ENCODE results near the gene CHERP.
A peak's percentile ranks its signal among the peaks of the same experiment; 100 is the strongest.
"Not testable (repeated sequence)": the region's sequence is repeated elsewhere in the genome, so short reads cannot be mapped to it uniquely, and the experiment has no call there.

Gene CHERP

DNA sequence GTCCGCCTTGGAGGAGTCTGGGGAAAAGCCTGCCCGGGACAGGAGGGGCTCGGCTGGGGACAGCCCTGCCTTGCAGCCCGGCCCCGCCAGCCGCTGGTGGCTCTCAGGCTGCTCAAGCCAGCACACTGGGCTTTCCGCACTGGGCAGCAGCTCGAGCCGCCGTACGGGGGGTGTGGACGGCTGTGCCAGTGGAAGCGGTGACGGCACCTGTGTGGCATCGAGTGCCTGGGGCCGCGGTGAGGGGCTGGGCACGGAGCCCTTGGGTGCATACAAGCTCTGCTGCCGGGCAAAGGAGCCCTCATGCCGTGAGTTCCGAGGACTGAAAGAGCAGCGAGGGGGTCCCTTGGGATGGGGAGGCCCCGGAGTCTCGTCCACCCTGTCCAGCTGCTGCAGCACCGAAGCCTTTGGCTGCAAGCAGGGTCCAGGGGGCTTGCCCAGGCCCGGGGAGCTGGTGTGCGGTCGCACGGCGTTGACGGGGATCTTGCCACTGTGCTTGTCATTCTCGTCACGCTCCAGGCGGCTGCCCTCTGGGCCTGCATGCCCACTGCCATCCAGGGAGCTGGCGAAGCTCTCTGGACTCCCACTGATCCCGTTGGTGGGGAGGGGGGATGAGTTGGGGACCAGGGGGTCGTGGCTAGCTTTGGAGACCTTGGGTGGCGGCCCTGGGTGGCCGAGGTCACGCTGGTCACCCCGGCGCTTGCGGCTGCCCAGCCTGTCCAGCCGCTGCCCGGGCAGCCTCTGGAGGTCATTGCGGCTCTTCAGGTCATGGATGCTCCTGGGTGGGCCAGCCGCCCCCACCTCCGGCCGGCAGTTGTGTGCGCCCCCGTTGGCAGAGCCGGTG lies 34.7 kb upstream of the CHERP start:
- no peak for DNase-seq (ENCODE audit: low read depth)

DNA sequence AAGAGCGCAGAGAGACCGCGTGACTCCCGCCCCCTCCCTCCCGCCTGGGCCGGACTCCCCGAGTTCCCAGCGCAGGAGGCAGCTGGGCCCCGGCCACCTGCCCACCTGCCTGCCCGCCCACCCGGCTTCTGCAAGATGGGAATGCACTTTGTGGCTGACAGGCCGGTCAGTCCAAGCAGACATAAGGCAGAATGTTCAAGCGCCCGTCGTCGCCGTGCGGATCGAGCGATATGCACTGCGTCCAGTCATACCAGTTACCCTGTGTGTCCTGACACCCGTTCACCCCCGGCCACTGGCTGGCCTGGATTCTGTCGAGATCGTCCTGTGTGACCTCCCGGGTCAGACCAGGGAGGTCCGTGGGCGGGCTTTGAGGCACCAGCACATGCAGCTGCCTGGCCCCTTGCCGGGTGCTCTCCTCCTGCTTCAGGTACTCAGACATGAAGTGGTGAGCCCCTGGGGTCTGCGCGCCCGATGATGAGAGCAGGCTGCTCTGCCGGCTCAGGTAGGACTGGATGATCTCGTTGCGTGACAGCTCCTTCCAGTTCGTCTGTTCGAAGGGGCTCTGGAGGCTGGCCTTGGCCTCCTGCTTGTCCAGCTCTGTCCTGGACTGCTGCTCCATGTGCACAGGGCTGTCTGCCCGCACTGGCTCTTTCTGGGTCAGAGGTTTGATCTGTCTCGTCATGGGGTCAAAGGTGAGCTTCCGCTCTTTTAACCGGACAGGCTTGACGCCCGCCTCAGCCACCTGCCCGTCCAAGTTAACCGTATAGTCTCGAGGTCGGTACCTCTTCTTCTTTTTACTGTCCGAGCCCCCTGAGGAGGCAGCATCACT lies 33.8 kb upstream of the CHERP start:
- no peak for DNase-seq (ENCODE audit: low read depth)

DNA sequence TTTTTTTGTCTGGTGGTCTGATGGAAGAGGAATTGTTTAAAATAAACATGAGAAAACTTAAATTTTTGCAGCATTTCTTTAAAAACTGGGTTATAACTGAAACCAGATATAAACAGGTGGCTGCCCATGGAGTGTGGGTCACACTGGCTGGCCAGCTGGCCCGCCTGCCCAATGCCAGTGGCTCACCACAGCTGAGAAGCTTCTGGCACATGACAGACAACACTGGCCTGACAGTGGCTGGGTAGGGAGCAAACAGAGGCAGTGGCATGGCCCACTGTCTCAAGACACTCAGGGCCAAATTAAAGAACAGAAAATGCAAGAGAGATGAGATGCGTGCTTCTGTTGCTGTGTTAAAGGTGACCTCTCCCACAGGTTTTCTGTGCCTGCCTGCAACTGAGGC lies 33.0 kb upstream of the CHERP start:
- DNase-seq (ENCODE audit: low read depth): no peak

DNA sequence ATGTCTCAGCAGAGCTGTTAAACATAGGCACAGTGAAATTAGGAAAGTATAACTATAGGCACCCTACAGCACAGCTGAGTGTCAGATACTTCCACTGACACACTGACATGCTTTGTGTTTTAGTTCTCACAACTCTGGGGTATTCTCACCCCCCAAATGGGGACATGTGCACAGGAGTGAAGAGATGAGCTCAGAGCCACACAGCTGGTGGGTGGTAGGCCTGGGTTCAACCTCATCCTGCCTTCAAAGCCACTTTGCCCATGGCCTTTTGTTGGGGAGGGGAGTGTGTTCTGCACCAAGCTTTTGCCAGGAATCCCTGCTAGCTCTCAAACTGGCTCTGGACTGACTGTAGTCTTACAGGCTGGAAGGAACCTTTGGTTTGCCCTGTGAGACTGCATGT lies 31.7 kb upstream of the CHERP start:
- DNase-seq (ENCODE audit: low read depth): no peak

DNA sequence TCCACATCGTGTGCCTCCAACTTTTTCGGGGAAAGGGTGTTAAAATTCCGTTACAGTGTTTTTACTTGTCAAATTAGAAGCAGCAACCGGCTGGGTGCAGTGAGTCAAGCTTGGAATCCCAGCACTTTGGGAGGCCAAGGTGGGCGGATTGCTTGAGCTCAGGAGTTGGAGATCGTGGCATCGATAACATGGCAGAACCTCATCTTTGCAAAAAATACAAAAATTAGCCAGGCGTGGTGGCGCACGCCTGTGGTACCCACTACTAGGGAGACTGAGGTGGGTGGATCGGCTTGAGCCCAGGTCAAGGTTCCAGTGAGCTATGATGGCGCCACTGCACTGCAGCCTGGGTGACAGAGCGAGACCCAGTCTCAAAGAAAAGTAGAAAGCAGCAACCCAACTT lies 31.1 kb upstream of the CHERP start:
- DNase-seq (ENCODE audit: low read depth): no peak

DNA sequence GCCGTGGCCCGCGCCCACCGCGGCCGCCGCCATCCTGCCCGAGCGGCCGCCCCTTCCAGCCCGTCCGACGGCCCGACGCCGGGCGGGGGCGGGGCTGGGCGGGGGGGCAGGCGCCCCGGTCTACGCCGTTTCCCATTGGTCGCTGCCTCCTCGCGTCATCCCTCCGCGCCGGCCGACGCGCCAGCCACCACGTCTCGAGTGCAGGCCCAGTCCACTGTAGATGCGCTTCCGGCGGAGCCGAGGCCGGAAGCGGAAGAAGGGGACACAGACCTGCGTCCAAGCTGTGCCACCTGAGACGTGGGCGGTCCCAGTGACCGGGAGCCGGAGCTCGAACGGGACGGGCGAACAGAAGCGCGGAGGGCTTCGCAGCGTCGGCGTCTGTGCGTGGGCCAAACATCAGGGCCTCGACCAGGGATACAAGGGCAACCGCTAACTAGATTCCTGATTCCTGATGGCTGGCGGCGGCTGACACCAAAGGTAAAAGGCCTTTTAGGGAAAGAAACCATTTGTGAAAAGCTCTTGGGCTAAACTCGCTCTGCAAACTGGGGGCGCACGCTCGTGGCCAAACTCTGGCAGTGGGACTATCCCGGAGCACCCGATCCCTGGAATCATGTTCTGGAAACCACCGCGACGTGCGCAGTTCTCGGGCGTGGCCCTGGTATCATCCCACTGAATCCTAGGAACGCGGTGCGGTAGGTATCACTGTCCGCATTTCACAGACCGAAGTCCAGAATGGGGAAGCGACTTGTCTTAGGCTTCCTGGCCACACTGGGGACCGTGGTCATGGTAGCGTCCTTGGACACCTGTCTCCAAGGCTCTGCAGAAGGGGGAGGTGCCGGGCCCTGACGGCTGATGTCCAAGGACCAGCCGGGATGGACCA lies 30.3 kb upstream of the CHERP start, which contains the start of gene SLC35E1:
Gene SLC35E1, minus strand, starts transcription at position 84 of the 880 bp plus-strand sequence. Its CDS starts 51 bp downstream, at position 33.
- peak; percentile 89 for DNase-seq (ENCODE audit: low read depth)

DNA sequence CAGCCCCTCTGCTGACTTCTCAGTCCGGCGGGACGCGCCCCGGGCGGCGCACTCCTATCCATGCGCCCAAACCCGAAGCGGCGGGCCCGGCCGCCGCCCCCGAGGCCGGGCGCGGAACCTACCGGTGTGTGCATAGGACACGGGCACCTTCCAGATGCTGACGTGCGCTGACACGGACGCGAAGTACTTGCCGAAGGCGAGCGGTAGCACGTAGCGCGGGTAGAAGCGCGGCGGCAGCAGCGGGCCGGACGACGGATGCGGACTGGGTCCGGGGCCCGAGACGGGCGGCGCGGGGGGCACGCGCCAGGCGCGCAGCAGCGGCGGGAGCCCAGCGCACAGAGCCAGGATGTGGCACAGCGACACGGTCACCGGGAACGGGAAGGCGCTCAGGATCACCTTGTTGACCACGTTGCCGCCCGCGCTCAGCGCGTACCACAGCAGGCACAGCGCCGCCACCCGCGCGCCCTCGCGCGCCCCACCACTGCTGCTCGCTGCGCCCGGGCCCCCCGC lies 29.6 kb upstream of the CHERP start:
- no peak for DNase-seq (ENCODE audit: low read depth)

DNA sequence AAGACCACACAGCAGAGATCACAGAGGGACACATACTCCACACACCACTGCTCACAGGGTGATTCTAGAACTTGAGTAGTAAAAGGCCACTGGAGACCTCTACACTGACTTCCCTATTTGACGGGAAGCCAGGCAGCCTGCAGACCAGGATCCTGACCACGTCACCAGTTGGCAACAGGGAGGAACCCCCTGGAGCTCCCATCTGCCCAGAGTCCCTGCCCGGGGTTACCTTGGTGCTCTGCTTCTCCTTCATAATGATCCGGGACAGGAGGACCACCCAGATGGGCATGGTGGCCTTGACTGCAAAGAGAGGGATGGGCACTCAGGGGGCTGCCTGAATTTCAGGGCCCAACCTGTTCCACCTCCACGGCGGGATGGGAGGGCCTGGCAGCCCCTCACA lies 29.0 kb upstream of the CHERP start:
- DNase-seq (ENCODE audit: low read depth): no peak

DNA sequence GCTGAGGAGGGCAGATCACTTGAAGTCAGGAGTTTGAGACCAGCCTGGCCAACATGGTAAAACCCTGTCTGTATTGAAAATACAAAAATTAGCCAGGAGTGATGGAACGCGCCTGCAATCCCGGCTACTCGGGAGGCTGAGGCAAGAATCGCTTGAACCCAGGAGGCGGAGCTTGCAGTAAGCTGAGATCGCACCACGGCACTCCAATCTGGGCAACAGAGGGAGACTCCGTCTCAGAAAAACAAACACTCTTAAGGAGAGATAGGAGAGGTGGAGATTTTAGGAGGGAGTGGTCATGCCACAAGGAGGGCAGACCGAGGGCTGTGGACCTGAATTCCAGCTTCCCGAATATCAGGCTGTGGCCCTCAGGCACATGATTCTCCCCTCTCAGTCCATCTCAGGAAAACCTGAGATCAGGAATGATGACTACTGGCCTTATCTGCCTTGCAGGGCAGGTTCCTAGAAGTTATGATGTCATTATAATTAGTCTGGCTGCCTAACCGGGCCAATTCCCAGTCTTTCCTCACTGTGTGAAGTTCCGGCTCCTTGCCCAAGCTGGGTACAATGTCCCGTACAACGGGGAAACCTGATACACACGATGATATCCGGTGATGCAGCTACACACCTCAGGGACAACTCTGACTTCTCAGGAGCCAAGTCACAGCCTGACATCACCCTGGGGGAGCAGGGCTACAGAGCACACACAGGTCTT lies 27.5 kb upstream of the CHERP start:
- no peak for DNase-seq (ENCODE audit: low read depth)

DNA sequence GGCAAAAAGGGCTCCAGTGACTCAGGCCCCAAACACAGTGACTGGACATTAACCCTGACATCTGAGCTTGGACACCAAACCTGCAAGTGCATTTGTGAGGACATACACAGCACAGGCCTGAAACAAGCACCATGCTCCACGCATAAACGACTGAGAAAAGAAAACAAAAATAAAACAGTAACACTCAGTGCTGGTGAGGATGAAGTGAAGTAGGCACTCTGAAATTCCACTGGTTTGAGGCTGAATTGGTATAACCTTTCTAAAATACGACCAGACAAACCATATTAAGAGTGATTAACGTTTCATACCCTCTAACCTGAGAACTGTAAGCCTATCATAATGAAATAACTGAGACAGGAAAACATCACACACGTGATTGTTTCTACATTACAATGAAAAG lies 24.5 kb upstream of the CHERP start:
- DNase-seq (ENCODE audit: low read depth): no peak

DNA sequence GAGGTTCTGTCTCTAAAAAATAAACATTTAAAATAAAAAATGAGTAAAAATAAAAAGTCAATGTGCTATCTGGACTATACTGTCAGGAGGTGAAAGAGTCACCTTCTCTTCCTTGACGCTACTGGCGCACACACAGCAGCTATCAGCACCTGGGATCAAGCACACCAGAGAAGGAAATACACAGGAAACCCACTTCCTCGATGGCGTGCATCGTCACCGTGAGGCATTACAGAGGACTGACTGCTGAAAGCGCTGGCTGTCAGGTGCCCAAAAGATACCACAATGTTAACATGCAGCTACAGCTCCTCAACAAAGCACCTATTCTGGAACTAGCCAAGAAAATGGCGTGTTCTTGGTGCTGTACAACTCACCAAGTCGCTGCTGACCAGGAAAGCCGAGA lies 23.9 kb upstream of the CHERP start:
- DNase-seq (ENCODE audit: low read depth): no peak

DNA sequence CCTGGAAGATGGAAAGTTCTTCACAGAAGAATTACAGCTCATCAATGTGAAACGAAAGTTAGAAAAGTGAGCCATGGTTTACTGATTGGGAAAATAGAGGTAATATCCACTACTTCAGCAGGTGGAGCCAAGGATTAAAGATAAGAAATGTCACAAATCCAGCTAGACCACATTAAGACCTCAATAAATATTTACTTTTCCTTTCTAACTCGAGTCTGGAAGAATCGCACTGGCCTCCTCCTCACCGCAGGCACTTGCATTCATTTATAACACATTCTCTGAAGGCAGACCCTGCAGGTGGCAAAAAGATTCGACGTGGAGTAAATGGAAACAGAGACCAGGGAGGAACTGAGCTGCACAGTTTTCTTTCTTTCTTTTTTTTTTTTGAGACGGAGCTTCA lies 22.6 kb upstream of the CHERP start:
- no peak for DNase-seq (ENCODE audit: low read depth)

DNA sequence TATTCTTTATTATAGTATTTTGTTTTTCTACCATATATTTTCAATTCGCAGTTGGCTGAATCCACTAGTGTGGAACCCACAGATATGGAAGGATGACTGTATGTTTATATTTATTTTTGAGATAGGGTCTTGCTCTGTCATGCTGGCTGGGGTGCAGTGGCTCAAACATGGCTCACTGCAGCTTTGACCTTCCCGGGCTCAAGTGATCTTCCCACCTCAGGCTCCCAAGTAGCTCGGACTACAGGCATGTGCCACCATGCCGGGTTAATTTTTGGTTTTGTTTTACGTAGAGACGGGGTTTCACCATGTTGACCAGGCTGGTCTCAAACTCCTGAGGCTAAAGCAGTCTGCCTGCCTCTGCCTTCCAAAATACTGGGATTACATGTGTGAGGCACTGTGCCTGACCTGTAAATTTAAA lies 20.4 kb upstream of the CHERP start:
- no peak for DNase-seq (ENCODE audit: low read depth)

DNA sequence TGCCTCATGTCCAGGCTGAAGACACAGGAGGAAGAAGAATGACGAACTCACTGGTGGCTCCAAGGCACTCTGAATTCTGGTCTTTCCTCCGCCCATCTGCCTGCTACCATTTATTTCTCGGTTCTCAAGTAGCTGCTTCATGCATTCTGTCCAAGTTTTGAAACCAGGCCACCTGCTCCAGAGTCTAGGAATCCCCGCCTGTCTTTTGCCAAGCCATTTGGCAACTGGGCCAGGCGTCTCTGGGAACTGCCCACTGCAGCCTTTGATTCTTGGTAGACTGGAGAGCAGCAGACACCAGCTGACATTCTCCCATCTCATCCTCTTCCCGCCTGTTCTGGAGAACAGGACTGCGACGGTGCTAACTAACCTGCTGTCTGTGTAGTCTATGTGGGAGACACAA lies 19.1 kb upstream of the CHERP start:
- DNase-seq (ENCODE audit: low read depth): no peak

DNA sequence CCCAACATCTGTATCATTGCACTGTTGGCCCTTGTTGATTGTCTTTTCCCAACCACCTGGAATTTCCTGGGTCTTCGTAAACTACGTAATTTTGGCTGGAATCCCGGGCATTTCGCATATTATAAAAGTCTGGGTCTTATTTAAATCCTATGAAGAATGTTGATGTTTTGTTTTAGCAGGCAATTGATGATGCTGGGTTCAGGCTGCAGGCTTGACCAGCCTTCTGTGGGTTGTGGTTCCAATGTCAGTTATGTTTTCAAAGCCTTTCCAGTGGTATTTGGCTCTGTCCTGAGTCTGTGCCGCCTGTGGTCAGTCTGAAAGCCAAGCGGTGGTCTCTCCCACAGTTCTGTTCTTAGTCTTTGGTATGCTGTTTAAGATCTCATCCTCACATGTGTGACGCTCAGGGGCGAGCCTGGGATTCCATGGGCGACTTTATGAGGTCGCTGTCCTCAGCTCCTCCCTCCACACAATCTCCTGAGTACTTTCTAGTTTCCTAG lies 17.6 kb upstream of the CHERP start:
- no peak for DNase-seq (ENCODE audit: low read depth)

DNA sequence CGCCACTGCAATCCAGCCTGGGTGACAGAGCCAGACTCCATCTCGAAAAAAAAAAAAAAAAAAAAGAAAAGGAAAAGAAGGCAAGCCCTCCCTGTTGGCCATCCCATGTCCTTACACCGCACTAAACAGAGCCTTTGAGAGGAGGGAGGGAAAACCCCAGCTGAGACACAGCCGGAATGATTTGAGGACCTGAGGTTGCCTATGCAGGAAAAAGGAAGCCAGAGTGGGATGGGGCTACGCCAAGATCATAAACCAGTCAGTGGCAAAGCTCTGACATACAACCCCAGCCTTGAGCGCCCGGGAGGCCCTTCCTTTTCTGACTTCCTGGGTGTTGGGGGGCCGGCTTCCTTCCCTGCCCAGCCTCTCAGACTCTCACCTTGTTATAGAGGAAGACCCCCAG lies 12.5 kb upstream of the CHERP start:
- DNase-seq (ENCODE audit: low read depth): no peak

DNA sequence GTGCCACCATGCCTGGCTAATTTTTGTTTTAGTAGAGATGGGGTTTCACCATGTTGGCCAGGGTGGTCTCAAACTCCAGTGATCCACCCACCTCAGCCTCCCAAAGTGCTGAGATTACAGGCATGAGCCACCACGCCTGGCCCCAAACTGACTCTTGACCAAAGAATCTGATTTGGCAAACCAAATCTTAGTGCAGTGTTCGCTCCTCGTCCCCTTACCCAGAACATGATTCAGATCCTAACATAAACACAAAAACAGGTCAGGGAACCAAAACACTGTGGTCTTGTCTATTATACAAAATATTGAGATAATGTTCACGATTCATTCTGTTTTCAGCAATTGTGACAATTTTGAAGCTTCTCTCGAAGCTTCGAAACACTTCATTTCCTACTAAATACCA lies 9.7 kb upstream of the CHERP start:
- DNase-seq (ENCODE audit: low read depth): not testable (repeated sequence)

DNA sequence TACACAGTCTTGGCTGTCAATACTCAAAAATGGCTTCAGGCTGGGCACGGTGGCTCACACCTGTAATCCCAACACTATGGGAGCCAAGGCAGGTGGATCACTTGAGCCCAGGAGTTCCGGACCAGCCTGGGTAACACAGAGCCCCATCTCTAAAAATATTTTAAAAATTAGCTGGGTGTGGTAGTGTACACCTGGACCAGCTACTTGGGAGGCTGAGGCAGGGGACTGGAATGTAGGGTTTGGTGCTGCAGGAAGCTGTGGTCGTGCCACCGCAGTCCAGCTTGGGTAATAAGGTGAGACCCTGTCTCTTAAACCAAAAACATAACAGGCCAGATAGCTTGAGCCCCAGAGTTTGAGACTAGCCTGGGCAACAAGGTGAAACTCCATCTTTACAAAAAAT lies 6.7 kb upstream of the CHERP start:
- DNase-seq (ENCODE audit: low read depth): no peak

DNA sequence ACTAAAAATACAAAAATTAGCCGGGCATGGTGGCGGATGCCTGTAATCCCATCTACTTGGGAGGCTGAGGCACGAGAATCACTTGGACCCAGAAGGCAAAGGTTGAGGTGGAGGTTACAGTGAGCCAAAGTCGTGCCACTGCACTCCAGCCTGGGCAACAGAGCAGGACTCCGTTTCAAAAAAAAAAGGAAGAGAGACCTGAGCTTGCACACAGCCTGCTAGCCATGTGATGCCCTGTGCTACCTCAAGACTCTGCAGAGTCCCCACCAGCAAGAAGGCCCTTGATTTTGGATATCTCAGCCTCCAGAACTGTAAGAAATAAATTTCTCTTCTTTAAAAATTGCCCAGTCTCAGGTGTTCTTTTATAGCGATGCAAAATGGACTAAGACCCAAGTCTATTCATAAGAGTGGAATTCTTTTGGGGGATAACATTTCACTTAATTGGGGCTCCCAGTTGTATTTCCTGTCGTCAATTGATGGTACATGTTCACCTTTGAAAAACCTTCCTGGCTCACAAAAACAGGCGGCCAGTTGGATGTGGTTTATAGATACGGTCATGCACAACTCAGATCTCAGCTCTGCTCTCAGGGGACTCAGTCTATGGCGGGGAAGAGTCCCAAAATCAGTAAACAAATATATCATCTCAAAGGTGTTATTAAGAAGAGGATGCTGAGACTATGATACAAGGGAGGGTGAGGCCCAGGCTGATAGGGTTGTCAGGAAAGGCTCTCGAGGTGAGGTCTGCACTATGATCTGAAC lies 2.4 kb upstream of the CHERP start:
- DNase-seq (ENCODE audit: low read depth): no peak

DNA sequence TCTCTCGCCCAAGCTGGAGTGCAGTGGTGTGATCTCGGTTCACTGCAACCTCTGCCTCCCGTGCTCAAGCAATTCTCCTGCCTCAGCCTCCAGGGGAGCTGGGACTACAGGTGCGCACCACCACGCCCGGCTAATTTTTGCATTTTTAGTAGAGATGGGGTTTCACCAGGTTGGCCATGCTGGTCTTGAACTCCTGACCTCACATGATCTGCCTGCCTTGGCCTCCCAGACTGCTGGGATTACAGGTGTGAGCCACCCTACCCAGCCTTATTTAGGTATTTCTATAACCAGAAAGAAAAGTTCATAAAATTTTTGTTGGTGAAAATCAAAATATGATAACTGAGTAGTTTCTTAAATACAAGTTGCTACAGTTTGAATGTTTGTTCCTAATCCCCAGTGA lies 1.5 kb upstream of the CHERP start:
- DNase-seq (ENCODE audit: low read depth): not testable (repeated sequence)

All from stromal cell of bone marrow (primary cell).